ENCODE data around the gene MAPK1IP1L.
"Not testable (repeated sequence)": the region's sequence is repeated elsewhere in the genome, so short reads cannot be mapped to it uniquely, and the experiment has no call there.

Gene MAPK1IP1L

GRCh38 chr14:55045087-55045486, 6.4 kb upstream of the MAPK1IP1L start:
- H3K36me3 Mint-ChIP-seq (ENCODE audit: low read depth): peaks cover 17% of the 10 kb centered on the region
- H3K27ac Mint-ChIP-seq: no peak overlapping the region
- no peaks in the 10 kb centered on the region for H3K9me3 Mint-ChIP-seq
- H3K4me3 Mint-ChIP-seq: no peak overlapping the region
- DNase-seq (no peak), ATAC-seq (peak; percentile 49)
- peaks cover 17% of the 10 kb centered on the region for H3K4me1 Mint-ChIP-seq
- no peaks in the 10 kb centered on the region for H3K27me3 Mint-ChIP-seq

- DNase-seq: no peak
- Mint-ChIP-seq H3K9me3 (no peaks in the 10 kb centered on the region), H3K4me3 (no peak overlapping the region), H3K27ac (no peak overlapping the region), H3K4me1 (peaks cover 26% of the 10 kb centered on the region), H3K36me3 (ENCODE audit: low read depth) (peaks cover 21% of the 10 kb centered on the region), H3K27me3 (no peaks in the 10 kb centered on the region)
- no peak for ATAC-seq
These were observed 4.0 kb upstream of the MAPK1IP1L start for GRCh38 chr14:55047301-55048053.

GRCh38 chr14:55048900-55049436, 2.5 kb upstream of the MAPK1IP1L start:
- Mint-ChIP-seq H3K27ac (no peak overlapping the region), H3K4me3 (no peak overlapping the region), H3K36me3 (ENCODE audit: low read depth) (peaks cover 23% of the 10 kb centered on the region)

GRCh38 chr14:55051165-55051422, 353 bp upstream of the MAPK1IP1L start:
- Mint-ChIP-seq H3K4me3 (peak overlapping the region; percentile 92), H3K27me3 (no peaks in the 10 kb centered on the region), H3K36me3 (ENCODE audit: low read depth) (peaks cover 26% of the 10 kb centered on the region), H3K4me1 (peaks cover 38% of the 10 kb centered on the region), H3K9me3 (no peaks in the 10 kb centered on the region), H3K27ac (peak overlapping the region; percentile 90)
- DNase-seq (no peak), ATAC-seq (peak; percentile 30)

More at GRCh38 chr14:55048900-55049436, 2.5 kb upstream of the MAPK1IP1L start:
- ATAC-seq (no peak), DNase-seq (no peak)
- peaks cover 40% of the 10 kb centered on the region for H3K4me1 Mint-ChIP-seq
- H3K27me3 Mint-ChIP-seq: no peaks in the 10 kb centered on the region
- no peaks in the 10 kb centered on the region for H3K9me3 Mint-ChIP-seq

- Mint-ChIP-seq H3K36me3 (ENCODE audit: low read depth) (peaks cover 30% of the 10 kb centered on the region), H3K27me3 (no peaks in the 10 kb centered on the region), H3K4me3 (peak overlapping the region; percentile 92), H3K9me3 (no peaks in the 10 kb centered on the region), H3K27ac (peak overlapping the region; percentile 90), H3K4me1 (peaks cover 43% of the 10 kb centered on the region)
- peak; percentile 9 for ATAC-seq
- no peak for DNase-seq
These were observed 953 bp downstream of the MAPK1IP1L start for GRCh38 chr14:55052269-55052930.

GRCh38 chr14:55053018-55053417, 1.6 kb downstream of the MAPK1IP1L start:
- peaks cover 45% of the 10 kb centered on the region for H3K4me1 Mint-ChIP-seq
- no peaks in the 10 kb centered on the region for H3K27me3 Mint-ChIP-seq
- H3K4me3 Mint-ChIP-seq: peak overlapping the region; percentile 92
- no peaks in the 10 kb centered on the region for H3K9me3 Mint-ChIP-seq
- peaks cover 33% of the 10 kb centered on the region for H3K36me3 Mint-ChIP-seq (ENCODE audit: low read depth)
- ATAC-seq (no peak), DNase-seq (no peak)
- peak overlapping the region; percentile 90 for H3K27ac Mint-ChIP-seq

- H3K27me3 Mint-ChIP-seq: no peaks in the 10 kb centered on the region
- DNase-seq (no peak), ATAC-seq (no peak)
- H3K27ac Mint-ChIP-seq: peak overlapping the region; percentile 23
- peaks cover 48% of the 10 kb centered on the region for H3K4me1 Mint-ChIP-seq
- H3K9me3 Mint-ChIP-seq: no peaks in the 10 kb centered on the region
- peaks cover 36% of the 10 kb centered on the region for H3K36me3 Mint-ChIP-seq (ENCODE audit: low read depth)
- H3K4me3 Mint-ChIP-seq: peak overlapping the region; percentile 92
These were observed 2.1 kb downstream of the MAPK1IP1L start for GRCh38 chr14:55053500-55053899.

- Mint-ChIP-seq H3K27me3 (no peaks in the 10 kb centered on the region), H3K36me3 (ENCODE audit: low read depth) (peaks cover 36% of the 10 kb centered on the region), H3K4me3 (peak overlapping the region; percentile 92), H3K9me3 (no peaks in the 10 kb centered on the region), H3K4me1 (peaks cover 48% of the 10 kb centered on the region), H3K27ac (peak overlapping the region; percentile 23)
- DNase-seq (no peak), ATAC-seq (no peak)
These were observed 2.7 kb downstream of the MAPK1IP1L start for GRCh38 chr14:55054098-55054497.

- Mint-ChIP-seq H3K9me3 (no peaks in the 10 kb centered on the region), H3K27ac (no peak overlapping the region), H3K36me3 (ENCODE audit: low read depth) (peaks cover 53% of the 10 kb centered on the region), H3K4me1 (peaks cover 47% of the 10 kb centered on the region), H3K4me3 (no peak overlapping the region), H3K27me3 (no peaks in the 10 kb centered on the region)
- ATAC-seq (no peak), DNase-seq (no peak)
These were observed 6.5 kb downstream of the MAPK1IP1L start for GRCh38 chr14:55057919-55058318.

GRCh38 chr14:55059333-55059732, 7.9 kb downstream of the MAPK1IP1L start:
- H3K4me3 Mint-ChIP-seq: no peak overlapping the region
- no peaks in the 10 kb centered on the region for H3K27me3 Mint-ChIP-seq
- ATAC-seq: no peak
- no peaks in the 10 kb centered on the region for H3K9me3 Mint-ChIP-seq
- peaks cover 55% of the 10 kb centered on the region for H3K36me3 Mint-ChIP-seq (ENCODE audit: low read depth)
- peaks cover 35% of the 10 kb centered on the region for H3K4me1 Mint-ChIP-seq
- no peak overlapping the region for H3K27ac Mint-ChIP-seq
- no peak for DNase-seq

GRCh38 chr14:55062517-55063351, 11.3 kb downstream of the MAPK1IP1L start:
- no peaks in the 10 kb centered on the region for H3K27me3 Mint-ChIP-seq
- H3K4me3 Mint-ChIP-seq: no peak overlapping the region
- H3K36me3 Mint-ChIP-seq (ENCODE audit: low read depth): peaks cover 66% of the 10 kb centered on the region
- H3K4me1 Mint-ChIP-seq: peaks cover 18% of the 10 kb centered on the region
- H3K27ac Mint-ChIP-seq: peak overlapping the region; percentile 47
- H3K9me3 Mint-ChIP-seq: no peaks in the 10 kb centered on the region
- DNase-seq: no peak
- no peak for ATAC-seq

GRCh38 chr14:55064896-55065295, 13.4 kb downstream of the MAPK1IP1L start:
- H3K9me3 Mint-ChIP-seq, H3K4me1 Mint-ChIP-seq, DNase-seq, ATAC-seq, H3K27me3 Mint-ChIP-seq, H3K27ac Mint-ChIP-seq, H3K4me3 Mint-ChIP-seq: not testable (repeated sequence)
- peaks cover 63% of the 10 kb centered on the region for H3K36me3 Mint-ChIP-seq (ENCODE audit: low read depth)

- DNase-seq: no peak
- no peak overlapping the region for H3K4me3 Mint-ChIP-seq
- H3K4me1 Mint-ChIP-seq: peaks cover 6% of the 10 kb centered on the region
- peaks cover 61% of the 10 kb centered on the region for H3K36me3 Mint-ChIP-seq (ENCODE audit: low read depth)
- ATAC-seq: no peak
- H3K27ac Mint-ChIP-seq: no peak overlapping the region
- H3K9me3 Mint-ChIP-seq: no peaks in the 10 kb centered on the region
- no peaks in the 10 kb centered on the region for H3K27me3 Mint-ChIP-seq
These were observed 14.0 kb downstream of the MAPK1IP1L start for GRCh38 chr14:55065411-55065810.

- peaks cover 53% of the 10 kb centered on the region for H3K36me3 Mint-ChIP-seq (ENCODE audit: low read depth)
- H3K4me3 Mint-ChIP-seq: no peak overlapping the region
- peaks cover 6% of the 10 kb centered on the region for H3K4me1 Mint-ChIP-seq
- ATAC-seq: no peak
- no peak for DNase-seq
- no peaks in the 10 kb centered on the region for H3K27me3 Mint-ChIP-seq
- no peaks in the 10 kb centered on the region for H3K9me3 Mint-ChIP-seq
- peak overlapping the region; percentile 19 for H3K27ac Mint-ChIP-seq
These were observed 14.8 kb downstream of the MAPK1IP1L start for GRCh38 chr14:55066223-55066622.
